A673 (cell line): ENCODE measurements around the gene TMEM60.

ENCODE experiments used
- EZH2 ChIP-seq: fragments of 200-600 bp; sonication (generic); IDR thresholded peaks from 2 replicates; pipeline ENCODE4 v1.6.1; 2017; ENCODE audit warnings: borderline replicate concordance, low read depth, mild to moderate bottlenecking, mixed read lengths, antibody characterized with exemption, low read length; ENCODE audit not compliant: poor library complexity, severe bottlenecking
- TF ChIP-seq, protein P1 (sequence below): fragments of 300-800, 200-600 bp; sonication (generic); conservative IDR thresholded peaks from 2 replicates; pipeline ENCODE4 v1.5.1; 2017; ENCODE audit warnings: low read depth, mild to moderate bottlenecking, antibody characterized with exemption, low read length, moderate library complexity, mixed read lengths

DNA sequence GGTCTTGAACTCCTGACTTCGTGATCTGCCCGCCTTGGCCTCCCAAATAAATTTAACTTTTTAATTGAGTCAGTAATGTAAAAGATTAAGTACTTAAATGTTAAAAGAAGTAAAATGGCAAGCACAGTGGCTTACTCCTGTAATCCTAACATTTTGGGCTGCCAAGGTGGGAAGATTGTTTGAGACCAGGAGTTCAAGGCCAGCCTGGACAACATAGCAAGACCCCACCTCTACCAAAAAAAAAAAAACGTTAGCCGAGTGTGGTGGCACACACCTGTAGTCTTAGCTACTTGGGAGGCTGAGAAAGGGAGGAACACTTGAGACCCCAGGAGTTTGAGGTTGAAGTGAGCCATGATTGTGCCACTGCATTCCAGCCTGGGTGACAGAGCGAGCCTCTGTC is 26.4 kb upstream of the TMEM60 start:
- TF ChIP-seq EZH2: no peak
- TF ChIP-seq, protein P1, sequence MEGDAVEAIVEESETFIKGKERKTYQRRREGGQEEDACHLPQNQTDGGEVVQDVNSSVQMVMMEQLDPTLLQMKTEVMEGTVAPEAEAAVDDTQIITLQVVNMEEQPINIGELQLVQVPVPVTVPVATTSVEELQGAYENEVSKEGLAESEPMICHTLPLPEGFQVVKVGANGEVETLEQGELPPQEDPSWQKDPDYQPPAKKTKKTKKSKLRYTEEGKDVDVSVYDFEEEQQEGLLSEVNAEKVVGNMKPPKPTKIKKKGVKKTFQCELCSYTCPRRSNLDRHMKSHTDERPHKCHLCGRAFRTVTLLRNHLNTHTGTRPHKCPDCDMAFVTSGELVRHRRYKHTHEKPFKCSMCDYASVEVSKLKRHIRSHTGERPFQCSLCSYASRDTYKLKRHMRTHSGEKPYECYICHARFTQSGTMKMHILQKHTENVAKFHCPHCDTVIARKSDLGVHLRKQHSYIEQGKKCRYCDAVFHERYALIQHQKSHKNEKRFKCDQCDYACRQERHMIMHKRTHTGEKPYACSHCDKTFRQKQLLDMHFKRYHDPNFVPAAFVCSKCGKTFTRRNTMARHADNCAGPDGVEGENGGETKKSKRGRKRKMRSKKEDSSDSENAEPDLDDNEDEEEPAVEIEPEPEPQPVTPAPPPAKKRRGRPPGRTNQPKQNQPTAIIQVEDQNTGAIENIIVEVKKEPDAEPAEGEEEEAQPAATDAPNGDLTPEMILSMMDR: no peak
